ENCODE measurements around the gene MMP10.

MMP10 gene

GRCh38 chr11:102810950-102811660 is 30.7 kb upstream of the MMP10 start:
- TF ChIP-seq, protein P1, sequence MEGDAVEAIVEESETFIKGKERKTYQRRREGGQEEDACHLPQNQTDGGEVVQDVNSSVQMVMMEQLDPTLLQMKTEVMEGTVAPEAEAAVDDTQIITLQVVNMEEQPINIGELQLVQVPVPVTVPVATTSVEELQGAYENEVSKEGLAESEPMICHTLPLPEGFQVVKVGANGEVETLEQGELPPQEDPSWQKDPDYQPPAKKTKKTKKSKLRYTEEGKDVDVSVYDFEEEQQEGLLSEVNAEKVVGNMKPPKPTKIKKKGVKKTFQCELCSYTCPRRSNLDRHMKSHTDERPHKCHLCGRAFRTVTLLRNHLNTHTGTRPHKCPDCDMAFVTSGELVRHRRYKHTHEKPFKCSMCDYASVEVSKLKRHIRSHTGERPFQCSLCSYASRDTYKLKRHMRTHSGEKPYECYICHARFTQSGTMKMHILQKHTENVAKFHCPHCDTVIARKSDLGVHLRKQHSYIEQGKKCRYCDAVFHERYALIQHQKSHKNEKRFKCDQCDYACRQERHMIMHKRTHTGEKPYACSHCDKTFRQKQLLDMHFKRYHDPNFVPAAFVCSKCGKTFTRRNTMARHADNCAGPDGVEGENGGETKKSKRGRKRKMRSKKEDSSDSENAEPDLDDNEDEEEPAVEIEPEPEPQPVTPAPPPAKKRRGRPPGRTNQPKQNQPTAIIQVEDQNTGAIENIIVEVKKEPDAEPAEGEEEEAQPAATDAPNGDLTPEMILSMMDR (IDR thresholded peaks at IDR 0.05; ENCODE audit: control insufficient read depth, extremely low read depth, insufficient read depth), result peak; percentile 44
- DNase-seq (ENCODE audit: low read depth), result peak; percentile 35
- no peak overlapping the region for H3K4me3 ChIP-seq (ENCODE audit: low read depth, low read length)

GRCh38 chr11:102809971-102810370 is 29.5 kb upstream of the MMP10 start:
- no peak overlapping the region for H3K4me3 ChIP-seq (ENCODE audit: low read depth, low read length)
- TF ChIP-seq, protein P1 (IDR thresholded peaks at IDR 0.05; ENCODE audit: control insufficient read depth, extremely low read depth, insufficient read depth), result no peak
- no peak for DNase-seq (ENCODE audit: low read depth)

- TF ChIP-seq, protein P1 (IDR thresholded peaks at IDR 0.05; ENCODE audit: control insufficient read depth, extremely low read depth, insufficient read depth), result peak; percentile 25; the same call in 1 of the 2 replicates
Measured at GRCh38 chr11:102807921-102808320, 27.5 kb upstream of the MMP10 start.

DNA sequence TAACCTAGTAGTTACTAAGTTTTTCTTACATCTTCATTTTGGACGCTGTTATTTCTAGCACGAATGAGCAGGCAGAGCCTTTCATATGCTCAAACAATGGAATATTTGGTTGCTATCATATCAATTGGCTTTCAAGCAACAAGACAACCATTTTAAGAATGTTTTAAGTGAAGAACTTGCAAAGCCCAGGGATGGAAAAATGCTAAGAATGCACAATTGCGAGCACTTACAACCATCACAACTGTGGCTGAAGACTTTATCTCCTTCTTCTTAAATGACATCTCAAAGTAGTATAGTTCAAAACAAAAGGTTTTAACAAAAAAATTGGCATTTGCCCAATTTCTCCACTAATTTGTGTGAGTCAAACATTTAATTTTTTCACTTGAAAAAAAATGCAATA is 25.9 kb upstream of the MMP10 start:
- TF ChIP-seq, protein P1 (IDR thresholded peaks at IDR 0.05; ENCODE audit: control insufficient read depth, extremely low read depth, insufficient read depth), result no peak
- DNase-seq (ENCODE audit: low read depth), result no peak
- no peak overlapping the region for H3K4me3 ChIP-seq (ENCODE audit: low read depth, low read length)

More at GRCh38 chr11:102807921-102808320, 27.5 kb upstream of the MMP10 start:
- no peak overlapping the region for H3K4me3 ChIP-seq (ENCODE audit: low read depth, low read length)
- no peak for DNase-seq (ENCODE audit: low read depth)

DNA sequence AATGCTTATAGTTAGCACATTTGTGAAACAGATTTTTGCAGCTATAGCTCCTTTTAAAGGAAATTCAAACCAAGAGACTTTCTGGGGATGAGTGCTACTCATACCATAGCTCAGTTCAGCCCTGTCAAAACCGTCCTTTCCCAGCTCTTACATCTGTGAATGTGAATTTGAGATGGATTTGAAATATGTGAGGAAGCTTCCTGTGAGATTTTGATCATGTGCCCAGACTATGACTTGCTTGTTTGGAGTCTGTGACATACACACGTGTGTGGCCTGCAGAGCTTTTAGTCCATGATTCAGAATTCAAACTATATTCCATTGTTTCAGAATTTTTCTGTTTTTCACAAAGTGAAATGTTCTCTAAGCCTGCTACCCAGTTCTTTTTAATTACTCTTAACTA is 21.9 kb upstream of the MMP10 start:
- no peak for DNase-seq (ENCODE audit: low read depth)
- no peak overlapping the region for H3K4me3 ChIP-seq (ENCODE audit: low read depth, low read length)
- TF ChIP-seq, protein P1 (IDR thresholded peaks at IDR 0.05; ENCODE audit: control insufficient read depth, extremely low read depth, insufficient read depth), result no peak

DNA sequence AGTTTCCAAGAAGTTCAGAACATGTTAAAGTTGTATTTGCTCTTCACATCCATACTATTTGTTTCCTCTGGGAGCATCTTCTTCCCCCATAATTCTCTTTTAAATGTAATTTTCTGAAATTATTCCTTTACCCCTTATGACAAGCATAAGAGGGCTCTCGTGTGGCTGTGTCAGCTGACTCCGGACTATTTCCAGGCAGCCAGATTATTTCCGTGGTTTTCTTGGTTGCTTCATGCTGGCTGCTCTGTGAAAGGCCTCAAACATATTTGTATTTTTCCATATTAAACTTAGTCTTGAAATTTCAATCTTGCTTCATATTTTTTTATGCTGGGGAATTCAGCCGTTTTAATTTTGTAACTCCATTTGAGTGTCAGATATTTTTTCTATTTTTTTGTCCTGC is 20.3 kb upstream of the MMP10 start:
- no peak overlapping the region for H3K4me3 ChIP-seq (ENCODE audit: low read depth, low read length)
- no peak for DNase-seq (ENCODE audit: low read depth)
- TF ChIP-seq, protein P1 (IDR thresholded peaks at IDR 0.05; ENCODE audit: control insufficient read depth, extremely low read depth, insufficient read depth), result no peak
